Stimulated activated CD8-positive, alpha-beta memory T cell treated with anti-CD3 and anti-CD28 coated beads, Interleukin-15, amount 100 ng/mL, for 24 hours (primary cell): ENCODE results near the gene CALR3.
"Not testable (repeated sequence)": the region's sequence is repeated elsewhere in the genome, so short reads cannot be mapped to it uniquely, and the experiment has no call there.

ENCODE experiments used
- DNase-seq: peaks from one replicate; pipeline ENCODE4 v3.0.0-alpha.2; 2020; ENCODE audit warnings: low read depth

CALR3 gene

GRCh38 chr19:16497042-16497441 lies 1.1 kb upstream of the CALR3 start:
- no peak for DNase-seq

DNA sequence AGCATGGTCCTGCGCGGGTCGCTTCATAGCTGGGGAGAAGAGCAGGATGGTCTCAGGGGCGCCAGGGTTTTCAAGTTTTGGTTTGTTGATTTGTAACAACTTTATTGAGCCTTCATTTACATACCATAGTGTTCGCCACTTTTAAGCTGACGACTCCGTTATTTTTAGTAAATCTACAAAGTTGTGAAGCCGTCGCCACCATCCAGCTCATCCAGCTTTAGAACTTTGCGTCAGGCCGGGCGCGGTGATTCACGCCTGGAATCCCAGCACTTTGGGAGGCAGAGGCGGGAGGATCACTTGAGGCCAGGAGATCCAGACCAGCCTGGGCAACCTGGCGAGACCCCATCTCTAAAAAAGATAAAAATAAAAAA lies 631 bp upstream of the CALR3 start:
- DNase-seq = no peak

GRCh38 chr19:16486476-16486875 lies 9.5 kb downstream of the CALR3 start:
- DNase-seq = not testable (repeated sequence)

DNA sequence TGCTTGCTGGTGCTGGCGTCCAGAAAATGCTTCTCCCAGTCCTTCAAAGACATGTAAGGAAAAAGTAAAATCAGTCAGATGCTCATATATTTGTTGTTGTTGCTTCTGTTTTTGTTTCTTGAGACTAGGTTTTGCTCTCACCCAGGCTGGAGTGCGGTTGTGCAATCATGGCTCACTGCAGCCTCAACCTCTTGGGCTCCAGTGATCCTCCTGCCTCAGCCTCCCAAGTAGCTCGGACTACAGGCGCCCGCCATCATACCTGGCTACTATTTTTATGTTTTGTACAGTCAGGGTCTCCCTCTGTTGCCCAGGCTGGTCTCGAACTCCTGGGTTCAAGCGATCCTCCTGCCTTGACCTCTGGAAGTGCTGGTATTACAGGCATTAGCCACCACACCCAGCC lies 13.2 kb downstream of the CALR3 start:
- no peak for DNase-seq

- no peak for DNase-seq
Measured at GRCh38 chr19:16477311-16477710, 18.7 kb downstream of the CALR3 start.

DNA sequence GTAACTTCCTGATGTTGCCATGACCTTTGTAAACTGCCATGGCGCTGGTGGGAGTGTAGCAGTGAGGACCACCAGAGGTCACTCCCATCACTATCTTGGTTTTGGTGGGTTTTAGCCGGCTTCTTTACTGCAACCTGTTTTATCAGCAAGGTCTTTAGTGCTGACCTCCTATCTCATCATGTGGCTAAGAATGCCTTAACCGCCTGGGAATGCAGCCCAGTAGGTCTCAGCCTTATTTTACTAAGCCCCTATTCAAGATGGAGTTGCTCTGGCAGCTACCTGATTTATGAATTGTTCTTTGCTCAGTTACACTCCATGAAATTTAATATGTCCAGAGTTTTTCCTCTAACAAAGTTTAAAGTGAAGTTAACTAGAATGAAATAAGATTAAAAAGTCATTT lies 19.6 kb downstream of the CALR3 start:
- DNase-seq = no peak

GRCh38 chr19:16473875-16474392 lies 22.0 kb downstream of the CALR3 start:
- DNase-seq = no peak

- DNase-seq = no peak
Measured at GRCh38 chr19:16472992-16473391, 23.0 kb downstream of the CALR3 start.

DNA sequence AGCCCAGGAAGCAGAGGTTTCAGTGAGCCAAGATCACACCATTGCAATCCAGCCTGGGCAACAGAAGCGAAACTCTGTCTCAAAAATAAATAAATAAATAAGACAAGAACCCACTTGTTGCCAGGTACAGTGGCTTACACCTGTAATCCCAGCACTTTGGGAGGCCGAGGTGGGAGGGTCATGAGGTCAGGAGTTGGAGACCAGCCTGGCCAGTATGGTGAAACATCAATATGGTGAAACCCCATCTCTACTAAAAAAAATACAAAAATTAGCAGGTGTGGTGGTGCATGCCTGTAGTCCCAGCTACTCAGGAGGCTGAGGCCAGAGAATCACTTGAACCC lies 23.4 kb downstream of the CALR3 start:
- not testable (repeated sequence) for DNase-seq

GRCh38 chr19:16470911-16471811 lies 24.8 kb downstream of the CALR3 start:
- no peak for DNase-seq

- DNase-seq = no peak
Measured at GRCh38 chr19:16470541-16470910, 25.4 kb downstream of the CALR3 start.

GRCh38 chr19:16467581-16467980 lies 28.4 kb downstream of the CALR3 start:
- DNase-seq = no peak

DNA sequence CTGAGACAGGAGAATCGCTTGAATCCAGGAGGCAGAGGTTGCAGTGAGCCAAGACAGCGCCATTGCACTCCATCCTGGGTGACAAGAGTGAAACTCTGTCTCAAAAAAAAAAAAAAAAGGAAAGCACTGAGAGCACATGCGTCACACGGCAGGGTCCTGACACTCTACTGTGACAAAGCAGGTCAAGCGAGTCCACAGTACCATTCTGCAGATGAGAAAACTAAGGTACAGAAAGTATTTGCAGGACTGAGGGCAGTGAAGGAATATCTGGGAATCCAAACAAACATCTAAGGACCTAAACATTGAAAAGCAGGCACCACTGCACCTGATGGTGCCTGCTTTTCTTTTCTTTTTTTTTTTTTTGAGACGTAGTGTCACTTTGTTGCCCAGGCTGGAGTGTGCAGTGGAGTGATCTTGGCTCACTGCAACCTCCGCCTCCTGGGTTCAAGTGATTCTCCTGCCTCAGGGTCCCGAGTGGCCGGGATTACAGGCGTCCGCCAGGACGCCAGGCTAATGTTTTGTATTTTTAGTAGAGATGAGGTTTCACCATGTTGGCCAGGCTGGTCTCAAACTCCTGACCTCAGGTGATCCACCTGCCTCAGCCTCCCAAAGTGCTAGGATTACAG lies 29.1 kb downstream of the CALR3 start:
- DNase-seq = not testable (repeated sequence)

DNA sequence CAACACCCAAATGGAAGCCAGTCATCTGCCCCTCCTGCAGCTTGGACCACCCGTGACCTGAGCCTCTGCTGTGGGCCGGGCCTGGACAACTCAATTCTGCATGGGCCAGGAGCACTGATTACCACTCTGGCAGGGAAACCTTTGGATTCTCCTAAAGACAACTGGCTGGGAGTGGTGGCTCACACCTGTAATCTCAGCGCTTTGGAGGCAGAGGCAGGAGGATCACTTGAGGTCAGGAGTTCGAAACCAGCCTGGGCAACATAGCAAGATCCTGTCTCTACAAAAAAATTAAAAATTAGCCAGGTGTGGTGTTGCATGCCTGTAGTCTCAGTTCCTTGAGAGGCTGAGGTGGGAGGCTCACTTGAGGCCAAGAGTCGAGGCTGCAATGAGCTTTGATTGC lies 30.7 kb downstream of the CALR3 start:
- DNase-seq = no peak

DNA sequence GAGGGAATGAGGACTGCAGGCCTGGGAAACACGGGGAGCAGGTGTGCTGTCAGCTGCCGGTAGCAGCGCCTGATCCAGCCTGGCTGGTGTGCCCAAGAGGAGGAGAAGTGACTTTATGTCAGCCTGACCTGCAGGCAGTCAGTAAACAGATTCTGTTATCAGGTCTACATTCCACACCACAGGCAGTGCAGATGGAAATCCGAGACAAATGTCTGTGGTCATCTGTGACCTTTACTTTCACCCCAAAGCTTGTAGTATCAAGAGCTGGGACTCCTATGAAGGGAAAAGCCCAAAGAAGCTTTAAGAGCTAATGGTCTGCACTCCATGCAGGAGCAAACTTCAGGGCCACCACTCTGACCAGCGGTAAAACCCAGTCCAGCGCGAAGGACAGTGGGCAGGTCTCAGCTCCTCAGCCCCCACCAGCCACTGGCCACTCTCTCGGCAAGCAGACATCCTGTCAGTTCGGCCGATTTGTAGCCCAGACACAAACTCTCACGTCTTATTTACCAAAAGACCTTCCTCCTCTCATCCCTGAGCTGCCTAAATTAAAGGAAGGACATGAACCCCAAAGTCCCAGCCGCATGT lies 31.9 kb downstream of the CALR3 start:
- DNase-seq = no peak

DNA sequence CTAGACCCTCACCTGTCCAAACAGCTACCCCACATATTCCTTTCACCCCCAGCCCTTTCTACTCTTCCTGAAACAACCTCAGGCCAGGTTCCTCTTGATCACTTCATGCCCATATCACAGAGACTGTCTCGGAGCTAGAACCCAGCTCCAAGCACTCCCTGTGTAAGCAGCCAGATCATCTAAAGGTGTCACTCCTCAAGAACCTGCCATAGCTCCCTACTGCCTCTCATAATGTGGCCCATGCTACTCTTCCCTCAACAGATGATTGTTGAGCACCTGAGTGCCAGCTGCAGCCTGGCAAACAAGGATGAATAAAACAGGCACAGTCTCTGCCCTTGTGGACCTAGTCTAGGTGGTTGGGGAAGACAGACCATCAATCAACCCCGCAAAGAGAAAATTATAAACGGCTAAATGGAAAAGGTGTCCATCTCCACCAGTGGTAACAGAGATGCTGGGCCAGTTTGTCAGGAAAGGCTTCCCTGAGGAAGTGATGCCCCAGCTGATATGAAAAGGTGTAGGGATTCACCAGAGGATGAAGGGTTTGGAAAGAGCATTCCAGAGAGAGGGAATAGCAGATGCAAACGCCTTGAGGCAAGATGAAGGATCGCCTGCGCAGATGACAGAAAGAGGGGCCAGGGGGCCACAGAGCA lies 32.5 kb downstream of the CALR3 start:
- DNase-seq = no peak

GRCh38 chr19:16462757-16463250 lies 33.2 kb downstream of the CALR3 start:
- no peak for DNase-seq

GRCh38 chr19:16461630-16462051 lies 34.3 kb downstream of the CALR3 start:
- DNase-seq = no peak

DNA sequence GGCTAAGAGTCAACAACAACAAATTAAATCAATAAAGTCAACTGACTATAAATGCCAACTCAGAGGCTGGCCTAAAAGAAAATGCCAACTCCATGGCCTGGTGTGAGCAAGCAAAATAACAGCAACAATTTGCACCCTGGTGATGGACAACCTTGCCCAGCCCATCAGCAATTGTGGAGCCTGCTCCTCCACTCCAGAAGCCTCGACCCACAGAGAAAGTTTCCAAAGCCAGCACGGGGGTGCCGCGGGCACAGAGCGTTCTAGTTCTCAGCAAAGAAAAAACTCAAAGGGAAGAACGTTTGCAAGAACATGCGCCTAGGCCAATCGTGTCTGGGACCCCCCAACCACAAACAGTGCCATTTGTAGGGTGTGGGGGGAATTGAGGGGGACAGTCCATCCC lies 35.5 kb downstream of the CALR3 start:
- DNase-seq = no peak

DNA sequence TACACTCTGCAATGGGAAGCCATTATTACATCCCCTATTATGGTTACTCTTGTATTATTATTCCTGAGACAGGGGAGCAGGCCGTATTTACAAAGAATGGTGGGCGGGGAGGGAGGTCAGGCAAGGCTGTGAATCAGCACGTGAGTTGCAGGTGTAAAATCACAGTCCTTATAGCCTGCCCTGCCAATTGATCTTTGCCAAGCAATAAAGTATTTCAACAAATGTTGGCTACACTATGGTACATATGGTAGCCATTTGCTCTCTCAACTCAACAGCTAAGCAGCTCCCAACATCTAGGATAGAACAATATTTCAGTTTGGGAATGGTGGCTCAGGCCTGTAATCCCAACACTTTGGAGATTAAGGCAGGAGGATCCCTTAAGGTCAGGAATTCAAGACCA lies 36.3 kb downstream of the CALR3 start:
- DNase-seq = no peak

- DNase-seq = no peak
Measured at GRCh38 chr19:16458391-16459341, 37.3 kb downstream of the CALR3 start.
